H1 (cell line): ENCODE data around the gene ACAA1.
"Not testable (repeated sequence)": the region's sequence is repeated elsewhere in the genome, so short reads cannot be mapped to it uniquely, and the experiment has no call there.

ENCODE experiments used
- CTCF ChIP-seq, 3 experiments: IDR thresholded peaks; 1 replicate in 2 of 3; 2 replicates in 1 of 3; pipeline versions ENCODE4 v1.5.1 to v1.6.1; 2011; ENCODE audit warnings: low read length in 3 of 3, mild to moderate bottlenecking in 3 of 3, inconsistent platforms in 2 of 3, low read depth in 1 of 3, moderate library complexity in 1 of 3; ENCODE audit not compliant: insufficient read depth in 1 of 3; ENCODE audit errors: control extremely low read depth in 1 of 3
- EGR1 ChIP-seq: IDR thresholded peaks from 2 replicates; pipeline ENCODE4 v1.6.1; 2011; ENCODE audit warnings: low read depth, low read length, borderline replicate concordance
- MAX ChIP-seq: IDR thresholded peaks from 2 replicates; pipeline ENCODE4 v1.6.1; 2012; ENCODE audit warnings: inconsistent platforms
- POLR2AphosphoS5 ChIP-seq: IDR thresholded peaks from 2 replicates; pipeline ENCODE4 v1.6.1; 2011; ENCODE audit warnings: low read depth, low read length
- SUZ12 ChIP-seq: fragments of 200-600 bp; sonication (generic); IDR thresholded peaks from 2 replicates; pipeline ENCODE4 v1.6.1; 2012; ENCODE audit warnings: mild to moderate bottlenecking, inconsistent platforms, low read length, moderate library complexity, mixed read lengths
- YY1 ChIP-seq: IDR thresholded peaks from 2 replicates; pipeline ENCODE4 v1.6.1; 2011; ENCODE audit warnings: low read depth, mild to moderate bottlenecking, low read length

- not testable (repeated sequence) for TF ChIP-seq YY1; POLR2AphosphoS5; MAX; EGR1; CTCF (IDR thresholded peaks at IDR 0.05; ENCODE audit: control extremely low read depth in 1 of 3, insufficient read depth in 1 of 3, low read depth in 1 of 3, low read length in 3 of 3); SUZ12
Observed at GRCh38 chr3:38082296-38082695, 54.6 kb downstream of the ACAA1 start.
